HepG2 (cell line): ENCODE measurements around the gene C3orf18. TPM values are rescaled to one million over a fixed set of nuclear protein-coding genes. Genes with fewer than 3 reads are reported as not detected.

Experiments used
- BCL6 ChIP-seq: IDR thresholded peaks from 2 replicates; pipeline ENCODE4 v1.6.1; 2016; ENCODE audit warnings: missing genetic modification reagents, missing compliant biosample characterization
- DDIT3 ChIP-seq: sonication (generic); formaldehyde crosslinking; IDR thresholded peaks from 2 replicates; pipeline ENCODE4 v1.4.0; 2020; ENCODE audit warnings: mild to moderate bottlenecking, missing genetic modification reagents
- ETV6 ChIP-seq: sonication (generic); formaldehyde crosslinking; conservative IDR thresholded peaks from 2 replicates; pipeline ENCODE4 v1.4.0; 2020; ENCODE audit warnings: missing genetic modification reagents
- HBP1 ChIP-seq: IDR thresholded peaks from 2 replicates; pipeline ENCODE4 v1.6.1; 2016; ENCODE audit warnings: low read depth, control low read depth
- KLF11 ChIP-seq: IDR thresholded peaks from 2 replicates; pipeline ENCODE4 v1.6.1; 2016; ENCODE audit warnings: missing compliant biosample characterization
- MAFG ChIP-seq: sonication (generic); formaldehyde crosslinking; IDR thresholded peaks from 2 replicates; pipeline ENCODE4 v1.5.1; 2020; ENCODE audit warnings: mild to moderate bottlenecking, missing genetic modification reagents
- MED1 ChIP-seq: sonication (generic); formaldehyde crosslinking; IDR thresholded peaks from 2 replicates; pipeline ENCODE4 v1.4.0; 2020; ENCODE audit warnings: missing genetic modification reagents
- MIXL1 ChIP-seq: IDR thresholded peaks from 2 replicates; pipeline ENCODE4 v1.6.1; 2016
- NFIC ChIP-seq: IDR thresholded peaks from 2 replicates; pipeline ENCODE4 v1.6.1; 2012; ENCODE audit warnings: mild to moderate bottlenecking, low read length, inconsistent platforms
- PBX3 ChIP-seq: sonication (generic); formaldehyde crosslinking; IDR thresholded peaks from 2 replicates; pipeline ENCODE4 v1.8.1; 2023; ENCODE audit warnings: missing genetic modification reagents, inconsistent platforms, borderline replicate concordance
- REL ChIP-seq: sonication (generic); formaldehyde crosslinking; conservative IDR thresholded peaks from 2 replicates; pipeline ENCODE4 v1.8.0; 2022; ENCODE audit warnings: mild to moderate bottlenecking, missing genetic modification reagents, moderate library complexity
- SETDB1 ChIP-seq: sonication (generic); formaldehyde crosslinking; IDR thresholded peaks from 2 replicates; pipeline ENCODE4 v1.5.1; 2020; ENCODE audit warnings: missing genetic modification reagents, mild to moderate bottlenecking, borderline replicate concordance
- SMAD3 ChIP-seq: sonication (generic); formaldehyde crosslinking; IDR thresholded peaks from 2 replicates; pipeline ENCODE4 v1.4.0; 2020; ENCODE audit warnings: missing genetic modification reagents
- ZBTB40 ChIP-seq, 2 experiments: fragments of 450-650 bp in 1 of 2; sonication (generic) in 1 of 2; formaldehyde crosslinking in 1 of 2; IDR thresholded peaks; 2 replicates each; pipeline versions ENCODE4 v1.6.1 to v1.8.0; 2016 to 2022; ENCODE audit warnings: antibody characterized with exemption in 1 of 2, mild to moderate bottlenecking in 1 of 2, missing genetic modification reagents in 1 of 2
- ZNF432 ChIP-seq: sonication (generic); formaldehyde crosslinking; IDR thresholded peaks from 2 replicates; pipeline ENCODE4 v1.5.0; 2020; ENCODE audit warnings: missing genetic modification reagents, mild to moderate bottlenecking, borderline replicate concordance
- ZNF547 ChIP-seq: sonication (generic); formaldehyde crosslinking; IDR thresholded peaks from 2 replicates; pipeline ENCODE4 v1.5.1; 2020; ENCODE audit warnings: mild to moderate bottlenecking, missing genetic modification reagents
- ZNF703 ChIP-seq: sonication (generic); formaldehyde crosslinking; IDR thresholded peaks from 2 replicates; pipeline ENCODE4 v1.5.1; 2020; ENCODE audit warnings: missing genetic modification reagents, mild to moderate bottlenecking, moderate library complexity, borderline replicate concordance
- polyA plus RNA-seq, 8 experiments: library from polyadenylated mRNA; depleted of rRNA in 3 of 8; stranded (reverse) in 7 of 8; unstranded in 1 of 8; fragments of >200 nt; fragmentation: Illumina TruSeq in 4 of 8; extraction: Trizol in 4 of 8; gene quantifications; 2 replicates each; pipeline versions ENCODE4 v1.2.1 to v1.2.3, GENCODE V29; 2011 to 2016; ENCODE audit warnings: low read depth in 4 of 8, missing spikeins in 1 of 8, mixed read lengths in 1 of 8; ENCODE audit not compliant: insufficient read depth in 1 of 8
- total RNA-seq, 5 experiments: library from RNA; depleted of rRNA; stranded (reverse); fragments of >200 nt; fragmentation: Illumina TruSeq; extraction: Trizol; gene quantifications; 2 replicates each; pipeline ENCODE4 v1.2.3, GENCODE V29; 2016; ENCODE audit warnings: low read depth in 1 of 5

The C3orf18 gene
- total and polyA plus RNA-seq, 2 of the 13 experiments (the other 11 are each of a cell fraction or from before 2014, with no cell fraction given), result 1.6 to 4.8 TPM

- TF ChIP-seq KLF11 (CRISPR knock-in tag) (no peak), MED1 (CRISPR knock-in tag) (peak; percentile 68), ZNF547 (CRISPR knock-in tag) (no peak), ZNF432 (CRISPR knock-in tag) (no peak), ZNF703 (CRISPR knock-in tag) (no peak), PBX3 (CRISPR knock-in tag) (no peak), REL (CRISPR knock-in tag) (no peak), SMAD3 (CRISPR knock-in tag) (peak; percentile 60; the same call in 1 of the 2 replicates), NFIC (no peak), ZBTB40 (IDR thresholded peaks at IDR 0.05) (no peak), ZBTB40 (CRISPR knock-in tag; IDR thresholded peaks at IDR 0.05) (no peak), DDIT3 (CRISPR knock-in tag) (no peak), SETDB1 (CRISPR knock-in tag) (no peak), MIXL1 (CRISPR knock-in tag) (no peak), MAFG (CRISPR knock-in tag) (no peak), HBP1 (CRISPR knock-in tag) (no peak), BCL6 (peak; percentile 91), ETV6 (CRISPR knock-in tag) (peak; percentile 38; the same call in 1 of the 2 replicates)
Measured at GRCh38 chr3:50587806-50588758, 20.5 kb upstream of the C3orf18 start (continued).
